C4-2B (cell line): Measurements from ENCODE around the gene CMTM8.

Source experiments
- CTCF ChIP-seq: fragments of 450-650 bp; conservative IDR thresholded peaks from 2 replicates; pipeline ENCODE4 v1.5.1; 2017; ENCODE audit warnings: mild to moderate bottlenecking
- ZFX ChIP-seq: fragments of 450-650 bp; IDR thresholded peaks from 2 replicates; pipeline ENCODE4 v1.6.1; 2017

GRCh38 chr3:32310336-32310735 is 71.9 kb downstream of the CMTM8 start:
- TF ChIP-seq CTCF (no peak), ZFX (no peak)
